Right ventricle myocardium inferior (tissue), 1 donor: Measurements from ENCODE around the gene LDLRAD3. TPM values are rescaled to one million over a fixed set of nuclear protein-coding genes. Genes with fewer than 3 reads are reported as not detected.
"Not testable (repeated sequence)": the region's sequence is repeated elsewhere in the genome, so short reads cannot be mapped to it uniquely, and the experiment has no call there.

Source experiments
- ATAC-seq: fragments of 200-7000 bp; cut with Tn5 transposase; one replicate; pipeline ENCODE4 v1.9.1; 2020; ENCODE audit warnings: mild to moderate bottlenecking, moderate library complexity
- DNase-seq: peaks from one replicate; pipeline ENCODE4 v3.0.0; 2021; ENCODE audit errors: missing footprints
- intact Hi-C: fragments of 100-400 bp; cut with DNase I; formaldehyde crosslinking; loops from one replicate; pipeline ENCODE4 v1.11.0; 2022
- total RNA-seq: library from RNA; stranded (reverse); fragmentation: NEBNext Ultra II Directional; extraction: Animal tissue kit (Norgen Biotek cat#: 25700); gene quantifications from one replicate; pipeline ENCODE4 v1.2.1, GENCODE V29; 2021
- donor health status: DM: no; HTN: yes; CAD: no; lungs with severe emphysema.

LDLRAD3 gene
- total RNA-seq, 1 donor from 2014 or later, result 1.7 TPM

DNA sequence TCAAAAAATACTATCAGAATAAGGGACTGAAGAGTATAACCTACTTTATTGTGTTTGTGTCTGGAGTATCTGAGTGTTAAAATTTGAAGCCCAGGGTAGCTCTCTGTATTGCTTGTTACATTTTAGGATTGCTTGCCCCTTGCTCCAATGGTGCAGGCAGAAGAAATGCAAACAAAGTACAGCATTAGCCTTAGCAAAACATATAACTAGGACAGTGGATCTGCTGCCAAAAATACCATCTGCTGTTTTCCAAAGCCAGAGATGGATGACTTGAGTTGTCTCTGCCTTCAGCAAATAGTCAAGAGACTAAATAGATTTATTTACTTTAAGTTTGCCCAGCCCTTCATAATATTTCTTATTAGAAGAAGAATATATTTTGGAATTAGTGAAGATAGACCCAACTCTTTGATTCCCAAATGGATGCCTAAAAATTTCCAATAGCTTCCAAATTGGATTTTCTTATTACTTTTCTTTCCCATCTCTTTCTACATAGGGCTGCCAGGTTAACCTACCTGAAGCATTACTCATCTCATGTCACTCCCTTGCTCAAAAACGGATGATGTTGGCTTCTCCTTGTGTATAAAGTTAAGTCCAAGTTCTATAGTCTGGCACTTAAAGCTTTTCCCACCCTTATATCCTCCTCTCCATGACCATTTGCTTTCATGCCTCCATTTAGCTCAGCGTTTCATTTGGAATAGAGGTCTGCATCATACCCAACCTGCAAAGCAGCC, 66.3 kb downstream of the LDLRAD3 start:
- ATAC-seq, result no peak
- intact Hi-C loops, result no loop called here

GRCh38 chr11:36011574-36011973, 67.7 kb downstream of the LDLRAD3 start:
- no peak for DNase-seq
- intact Hi-C loops, result no loop called here
- ATAC-seq, result no peak

More for the DNA sequence above, 66.3 kb downstream of the LDLRAD3 start:
- no peak for DNase-seq

DNA sequence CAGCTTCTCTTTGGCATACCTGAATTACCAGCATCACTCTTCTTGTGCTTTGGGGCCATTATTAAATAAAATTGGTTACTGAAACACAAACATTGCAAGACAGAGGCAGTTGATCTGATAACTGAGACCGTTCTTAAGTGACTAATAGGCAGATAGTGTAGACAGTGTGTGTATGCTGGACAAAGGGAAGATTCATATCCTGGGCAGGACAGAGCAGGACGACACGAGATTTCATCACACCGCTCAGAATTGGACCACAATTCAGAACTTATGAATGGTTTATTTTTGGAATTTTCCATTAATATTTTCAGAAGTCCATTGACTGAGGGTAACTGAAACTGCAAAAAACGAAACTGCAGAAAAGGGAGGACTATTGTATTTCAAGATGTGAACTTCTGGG, 68.6 kb downstream of the LDLRAD3 start:
- no peak for DNase-seq
- intact Hi-C loops, result no loop called here
- peak; percentile 63 for ATAC-seq

DNA sequence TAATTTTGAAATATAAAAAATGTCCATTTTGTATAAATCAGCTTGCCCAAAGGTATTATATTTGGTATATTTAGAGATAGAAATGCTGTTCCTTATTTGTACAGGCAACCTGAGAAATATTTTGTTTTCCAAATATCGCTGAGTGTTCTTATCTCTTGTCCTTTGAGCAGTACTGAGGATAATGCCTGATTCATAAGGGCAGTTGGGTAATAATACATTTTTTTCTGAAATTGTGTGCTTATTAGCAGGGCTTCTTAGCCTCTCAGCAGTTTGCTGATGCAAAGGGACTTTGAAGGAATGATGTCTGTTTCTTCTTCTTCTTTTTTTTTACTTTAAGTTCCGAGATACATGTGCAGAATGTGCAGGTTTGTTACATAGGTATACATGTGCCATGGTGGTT, 69.1 kb downstream of the LDLRAD3 start:
- DNase-seq (no peak), ATAC-seq (peak; percentile 70)
- intact Hi-C loops, result no loop called here

DNA sequence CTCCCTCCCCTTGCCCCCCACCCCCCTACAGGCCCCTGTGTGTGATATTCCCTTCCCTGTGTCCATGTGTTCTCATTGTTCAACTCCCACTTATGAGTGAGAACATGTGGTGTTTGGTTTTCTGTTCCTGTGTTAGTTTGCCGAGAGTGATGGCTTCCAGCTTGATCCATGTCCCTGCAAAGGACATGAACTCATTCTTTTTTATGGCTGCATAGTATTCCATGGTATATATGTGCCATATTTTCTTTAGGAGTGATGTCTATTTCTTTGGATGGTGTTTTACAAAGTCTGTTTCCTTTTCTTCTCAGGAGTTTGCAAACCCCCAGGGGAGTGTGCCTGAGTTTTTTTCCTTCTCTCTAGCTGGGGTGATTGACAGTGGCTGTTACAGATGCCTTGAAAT, 69.6 kb downstream of the LDLRAD3 start:
- ATAC-seq, DNase-seq, intact Hi-C loops: not testable (repeated sequence)

GRCh38 chr11:36013950-36014897, 70.4 kb downstream of the LDLRAD3 start:
- DNase-seq (no peak), ATAC-seq (peak; percentile 15)
- intact Hi-C loops, result no loop called here

GRCh38 chr11:36014898-36015665, 71.2 kb downstream of the LDLRAD3 start:
- intact Hi-C loops, result no loop called here
- ATAC-seq (peak; percentile 45), DNase-seq (no peak)

DNA sequence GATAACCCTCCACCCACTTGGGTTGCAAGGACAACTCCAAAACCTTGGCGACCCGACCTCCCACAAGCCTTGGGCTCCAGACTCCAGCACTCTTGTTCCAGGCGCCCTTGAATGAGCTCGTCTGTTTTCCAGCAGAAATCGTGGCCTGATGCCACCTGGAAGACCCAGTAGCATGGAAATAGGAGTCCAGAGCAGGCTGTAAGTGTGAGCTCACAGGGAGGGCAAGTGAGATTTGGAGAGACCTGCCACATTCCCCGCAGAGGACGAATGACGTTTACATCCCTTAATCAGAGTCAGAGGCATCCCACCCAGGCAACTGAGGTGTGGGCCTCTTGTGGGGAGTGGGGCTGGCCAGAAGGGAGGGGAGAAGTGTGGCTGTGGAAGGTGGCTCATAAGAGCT, 71.9 kb downstream of the LDLRAD3 start:
- intact Hi-C loops, result no loop called here
- ATAC-seq (peak; percentile 75), DNase-seq (no peak)

GRCh38 chr11:36016263-36016662, 72.4 kb downstream of the LDLRAD3 start:
- ATAC-seq, result no peak
- intact Hi-C loops, result no loop called here
- DNase-seq, result no peak

DNA sequence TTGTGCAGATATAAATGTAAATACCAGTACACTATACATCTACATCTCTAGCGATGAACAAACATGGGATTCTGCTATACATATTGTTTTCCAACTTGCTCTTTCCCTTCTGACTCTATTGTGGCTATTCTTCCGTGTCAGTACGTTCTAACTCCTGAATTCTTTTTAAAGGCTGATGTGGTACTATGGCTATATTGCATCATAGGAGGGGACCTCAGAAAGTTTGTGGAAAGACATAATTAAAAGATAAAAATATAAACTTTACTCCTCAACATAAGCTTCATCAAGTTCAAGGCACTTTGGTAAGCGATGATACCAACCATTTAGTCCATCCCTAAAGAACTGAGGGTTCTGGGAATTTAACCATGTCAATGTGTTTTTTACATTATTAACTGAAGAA, 72.8 kb downstream of the LDLRAD3 start:
- intact Hi-C loops, result no loop called here
- ATAC-seq, result no peak
- no peak for DNase-seq

DNA sequence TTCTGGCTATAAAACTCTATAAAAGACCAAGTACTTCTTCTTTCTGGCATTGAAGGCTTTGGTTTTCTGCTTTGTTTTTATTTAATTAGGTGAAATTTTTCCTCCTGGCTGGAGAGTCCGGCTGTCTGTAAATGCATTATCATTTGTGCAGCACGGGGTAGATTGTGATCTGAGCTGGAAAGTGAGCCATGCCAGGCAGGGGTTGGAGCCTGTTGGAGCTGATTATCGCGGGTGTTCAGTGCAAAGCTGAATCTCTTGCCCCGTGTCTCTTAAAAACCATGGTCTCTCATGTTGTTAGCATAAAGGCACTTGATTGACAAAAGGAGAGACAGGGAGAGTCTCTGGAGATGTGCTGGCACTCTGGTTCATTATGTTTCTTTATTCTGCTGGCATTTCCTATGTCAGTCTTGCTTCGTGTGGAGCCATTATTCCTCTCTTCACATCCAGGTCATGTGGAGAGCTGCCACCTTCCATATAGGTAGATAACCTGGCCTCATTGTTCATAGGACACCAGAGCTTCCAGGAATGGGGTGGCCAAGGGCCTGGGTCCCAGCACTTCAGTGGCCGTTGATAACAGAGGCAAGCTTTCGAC, 75.2 kb downstream of the LDLRAD3 start:
- intact Hi-C loops, result no loop called here

DNA sequence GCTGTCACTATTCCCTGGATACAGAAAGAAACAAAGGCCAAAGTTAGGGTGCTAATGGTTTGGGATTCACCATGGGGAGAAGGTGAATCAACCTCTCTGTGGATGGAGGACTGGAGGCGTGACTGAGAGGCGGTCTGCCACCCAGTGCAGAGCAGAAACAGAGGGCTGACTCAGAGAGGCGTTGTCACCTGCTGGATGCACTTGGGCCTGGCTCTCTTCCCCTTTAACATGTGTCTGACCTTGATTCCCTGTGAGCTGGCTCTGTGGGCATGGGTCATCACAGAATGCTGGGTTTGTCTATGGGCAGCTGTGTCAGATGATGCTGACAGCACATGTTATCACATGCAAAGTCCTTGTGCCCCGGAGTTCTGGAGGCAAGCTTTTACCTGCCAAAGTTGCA, 75.9 kb downstream of the LDLRAD3 start:
- intact Hi-C loops, result no loop called here
- no peak for DNase-seq
- ATAC-seq, result no peak

More for the DNA sequence above, 75.2 kb downstream of the LDLRAD3 start:
- DNase-seq, result no peak
- ATAC-seq, result no peak

DNA sequence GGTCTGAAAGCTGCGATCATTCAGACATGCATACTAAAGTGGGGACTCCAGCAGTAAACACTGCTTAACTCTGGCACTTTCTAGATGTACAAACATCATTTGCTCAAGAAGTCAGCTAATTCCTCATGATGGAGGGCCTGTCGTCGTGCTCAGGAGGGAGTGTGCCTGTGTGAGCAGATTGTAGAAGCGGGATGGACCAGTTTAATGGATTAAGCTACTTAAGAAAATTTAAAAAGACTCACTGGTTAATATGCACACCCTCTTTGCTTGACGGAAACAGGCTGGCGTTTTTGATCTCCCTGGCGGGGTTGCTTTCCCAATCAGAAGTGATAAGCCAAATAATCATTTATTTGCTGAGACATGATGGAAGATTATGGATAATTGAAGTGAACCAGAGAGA, 79.0 kb downstream of the LDLRAD3 start:
- DNase-seq (no peak), ATAC-seq (no peak)
- intact Hi-C loops, result no loop called here

GRCh38 chr11:36023922-36024321, 80.1 kb downstream of the LDLRAD3 start:
- intact Hi-C loops, result no loop called here
- ATAC-seq (no peak), DNase-seq (no peak)

DNA sequence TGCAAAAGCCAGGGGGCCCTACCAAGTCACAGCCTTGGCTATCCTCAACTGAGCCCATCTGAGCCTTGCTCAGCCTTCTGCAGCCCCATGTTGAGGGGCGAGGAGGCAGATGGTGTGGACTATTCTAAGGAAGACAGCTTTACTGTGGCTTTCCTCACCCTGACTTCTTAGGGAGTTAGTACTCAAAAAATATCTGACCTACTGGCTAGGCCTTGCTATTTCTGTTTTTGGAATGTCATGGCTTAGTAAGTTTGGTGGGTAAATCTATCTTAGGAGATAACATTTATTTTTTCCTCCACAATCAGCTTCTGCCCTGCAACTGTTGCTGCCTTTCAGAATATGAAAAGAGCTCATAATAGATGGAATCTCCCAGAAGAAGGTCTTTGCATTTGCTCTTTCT, 80.9 kb downstream of the LDLRAD3 start:
- ATAC-seq, result no peak
- DNase-seq, result no peak
- intact Hi-C loops, result no loop called here

GRCh38 chr11:36026315-36026968, 82.6 kb downstream of the LDLRAD3 start:
- intact Hi-C loops, result no loop called here
- ATAC-seq (no peak), DNase-seq (no peak)

DNA sequence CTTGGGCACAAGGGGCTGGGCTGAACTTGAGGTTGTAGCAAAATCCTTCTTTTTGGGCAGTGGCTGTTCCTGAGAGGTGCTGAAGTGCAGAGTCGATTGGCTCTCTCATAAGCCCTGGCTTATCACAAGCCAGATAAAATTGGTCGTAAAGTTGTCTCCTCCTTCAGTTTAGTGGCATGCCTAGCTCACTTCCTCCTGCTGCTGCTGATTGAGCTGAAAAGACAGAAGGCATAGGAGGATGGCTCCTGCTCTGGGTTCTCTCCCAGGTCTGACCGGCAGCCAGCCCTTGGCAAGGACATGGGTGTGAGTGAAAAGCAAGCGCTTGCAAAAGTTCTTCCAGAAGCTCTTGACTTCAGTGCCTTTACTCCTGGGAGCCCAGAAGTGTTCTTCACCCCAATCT, 83.9 kb downstream of the LDLRAD3 start:
- ATAC-seq, result no peak
- intact Hi-C loops, result no loop called here
- no peak for DNase-seq

- ATAC-seq (no peak), DNase-seq (no peak)
- intact Hi-C loops, result no loop called here
These were observed 85.8 kb downstream of the LDLRAD3 start for GRCh38 chr11:36029616-36030015.
